Keratinocyte (primary cell): ENCODE results near the gene OR52N4. TPM values are rescaled to one million over a fixed set of nuclear protein-coding genes. Genes with fewer than 3 reads are reported as not detected.

Source experiments
- DNase-seq: peaks from one replicate; pipeline ENCODE4 v3.0.0-alpha.2; 2011; ENCODE audit warnings: low read depth, missing footprints, low spot score
- FAIRE-seq: peaks from 2 replicates; lab custom pipeline; 2011; peaks lifted over from hg19 to GRCh38; lab: Jason Lieb, UNC
- H2AFZ ChIP-seq: 2 replicates; pipeline ENCODE4 v1.6.0; 2012; ENCODE audit warnings: low read length, control low read depth, inconsistent platforms; ENCODE audit not compliant: control insufficient read depth
- H3K27ac ChIP-seq: 2 replicates; pipeline ENCODE4 v1.5.1; 2011; ENCODE audit warnings: low read length; ENCODE audit not compliant: control insufficient read depth, insufficient read depth
- H3K27me3 ChIP-seq: 3 replicates; pipeline ENCODE4 v1.6.0; 2011; ENCODE audit warnings: low read length; ENCODE audit not compliant: control insufficient read depth, insufficient read depth; ENCODE audit errors: extremely low read depth
- H3K36me3 ChIP-seq, 2 experiments: 2 replicates in 1 of 2; 3 replicates in 1 of 2; pipeline ENCODE4 v1.5.1; 2011; ENCODE audit warnings: low read length in 2 of 2, mild to moderate bottlenecking in 1 of 2; ENCODE audit not compliant: control insufficient read depth in 2 of 2, insufficient read depth in 2 of 2; ENCODE audit errors: extremely low read depth in 1 of 2
- H3K4me1 ChIP-seq: 3 replicates; pipeline ENCODE4 v1.5.1; 2011; ENCODE audit warnings: low read length; ENCODE audit not compliant: control insufficient read depth, insufficient read depth; ENCODE audit errors: extremely low read depth
- H3K4me2 ChIP-seq: 3 replicates; pipeline ENCODE4 v1.6.0; 2011; ENCODE audit warnings: low read depth, low read length; ENCODE audit not compliant: control insufficient read depth, insufficient read depth; ENCODE audit errors: extremely low read depth
- H3K4me3 ChIP-seq, 3 experiments: fragments of 200-600 bp in 1 of 3; sonication (generic) in 1 of 3; 2 replicates in 2 of 3; 3 replicates in 1 of 3; pipeline ENCODE4 v1.5.1; 2011 to 2016; ENCODE audit warnings: low read length in 3 of 3, mild to moderate bottlenecking in 3 of 3, control low read depth in 2 of 3, inconsistent platforms in 1 of 3, low read depth in 1 of 3, mixed read lengths in 1 of 3, mixed run types in 1 of 3, moderate library complexity in 1 of 3; ENCODE audit not compliant: control insufficient read depth in 2 of 3, insufficient read depth in 2 of 3; ENCODE audit errors: extremely low read depth in 1 of 3
- H3K79me2 ChIP-seq: 2 replicates; pipeline ENCODE4 v1.6.0; 2012; ENCODE audit warnings: low read length; ENCODE audit not compliant: control insufficient read depth, insufficient read depth
- H3K9ac ChIP-seq: 3 replicates; pipeline ENCODE4 v1.6.0; 2011; ENCODE audit warnings: low read length; ENCODE audit not compliant: control insufficient read depth, insufficient read depth; ENCODE audit errors: extremely low read depth
- H3K9me1 ChIP-seq: 3 replicates; pipeline ENCODE4 v1.6.0; 2011; ENCODE audit warnings: low read length; ENCODE audit not compliant: control insufficient read depth, insufficient read depth; ENCODE audit errors: extremely low read depth
- H3K9me3 ChIP-seq: 2 replicates; pipeline ENCODE4 v1.5.1; 2012; ENCODE audit warnings: low read depth, low read length; ENCODE audit not compliant: control insufficient read depth
- H4K20me1 ChIP-seq: 3 replicates; pipeline ENCODE4 v1.6.0; 2011; ENCODE audit warnings: low read length; ENCODE audit not compliant: control insufficient read depth, insufficient read depth; ENCODE audit errors: extremely low read depth
- CTCF ChIP-seq, 3 experiments: IDR thresholded peaks in 1 of 3; conservative IDR thresholded peaks in 1 of 3; optimal IDR thresholded peaks in 1 of 3; 2 replicates in 2 of 3; 3 replicates in 1 of 3; pipeline versions ENCODE3 to v1.5.1; 2011; ENCODE audit warnings: low read length in 3 of 3, mild to moderate bottlenecking in 3 of 3, moderate library complexity in 2 of 3, control low read depth in 1 of 3, inconsistent platforms in 1 of 3; ENCODE audit not compliant: insufficient read depth in 2 of 3; ENCODE audit errors: extremely low read depth in 1 of 3
- EZH2 ChIP-seq: IDR thresholded peaks from one replicate; pipeline ENCODE4 v1.6.1; 2012; ENCODE audit warnings: inconsistent platforms, mild to moderate bottlenecking, low read length, moderate library complexity
- dilution Hi-C: fragments of 300-500 bp; cut with MboI; formaldehyde crosslinking; loops from one replicate; pipeline ENCODE4 v1.7.0; 2020; ENCODE audit warnings: low sequenced_read_pairs; ENCODE audit not compliant: extremely low pct_ligation_motif_present
- polyA plus RNA-seq, 5 experiments: library from polyadenylated mRNA; depleted of rRNA in 3 of 5; stranded (reverse) in 3 of 5; stranded (forward) in 1 of 5; unstranded in 1 of 5; fragments of >200 nt; gene quantifications; 1 replicate in 1 of 5; 2 replicates in 3 of 5; 3 replicates in 1 of 5; pipeline versions ENCODE4 v1.2.1 to v1.2.3, GENCODE V29; 2011 to 2012; ENCODE audit warnings: missing spikeins in 2 of 5, low read depth in 1 of 5, low replicate concordance in 1 of 5

Gene OR52N4
- polyA plus RNA-seq, 1 donor (not counting 4 experiments of a cell fraction or from before 2014, with no cell fraction given): not detected

DNA sequence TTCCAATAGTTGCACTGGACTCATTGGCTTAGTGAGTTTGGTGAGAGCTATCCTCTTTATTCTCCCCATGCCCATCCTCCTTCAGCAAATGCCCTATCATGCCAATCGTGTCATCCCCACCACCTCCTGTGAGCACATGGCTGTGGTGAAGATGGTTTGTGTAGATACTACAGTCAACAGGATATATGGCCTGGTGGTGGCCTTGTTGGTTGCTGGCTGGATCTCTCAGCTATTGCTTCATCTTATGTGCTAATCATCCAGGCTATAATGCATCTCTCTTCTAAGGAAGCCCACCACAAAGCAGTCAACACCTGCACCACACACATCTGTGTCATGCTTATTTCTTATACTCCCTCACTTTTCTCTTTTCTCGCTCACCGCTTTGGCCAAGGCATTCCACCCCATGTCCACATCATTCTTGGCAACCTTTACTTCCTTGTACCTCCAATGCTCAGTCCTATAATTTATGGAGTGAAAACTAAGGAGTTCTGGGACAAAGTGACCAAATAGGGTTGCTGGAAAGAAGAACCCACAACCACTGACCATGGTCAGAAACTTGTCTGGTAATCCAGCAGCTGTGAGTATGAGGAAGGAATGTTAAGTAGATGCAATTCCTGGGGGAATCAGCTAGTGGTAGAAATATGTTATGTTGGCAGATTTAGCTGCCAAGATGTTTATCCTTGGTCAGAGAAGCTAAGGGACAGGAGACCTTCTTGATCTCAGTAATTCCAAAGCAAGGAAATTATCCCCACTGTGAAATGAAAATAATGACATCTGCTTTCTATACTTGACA lies 34.1 kb upstream of the OR52N4 start:
- Histone ChIP-seq H3K9ac (no peak overlapping the region), H3K4me3 (no peak overlapping the region), H2AFZ (no peak overlapping the region), H3K27ac (no peak overlapping the region), H3K9me1 (no peaks in the 10 kb centered on the region), H4K20me1 (no peaks in the 10 kb centered on the region), H3K79me2 (no peaks in the 10 kb centered on the region), H3K36me3 (no peaks in the 10 kb centered on the region), H3K27me3 (no peaks in the 10 kb centered on the region), H3K4me1 (no peaks in the 10 kb centered on the region), H3K9me3 (no peaks in the 10 kb centered on the region), H3K4me2 (no peak overlapping the region)
- TF ChIP-seq CTCF (optimal IDR thresholded peaks at IDR 0.05 in 1 of 3, IDR thresholded peaks at IDR 0.05 in 1 of 3, conservative IDR thresholded peaks at IDR 0.05 in 1 of 3; ENCODE audit: extremely low read depth in 1 of 3, insufficient read depth in 2 of 3, low read length in 3 of 3) (no peak), EZH2 (no peak)
- DNase-seq: no peak
- FAIRE-seq: no peak
- dilution Hi-C loops: no loop called here

GRCh38 chr11:5722622-5723021 lies 31.4 kb upstream of the OR52N4 start:
- Histone ChIP-seq H3K27ac (no peak overlapping the region), H3K36me3 (no peaks in the 10 kb centered on the region), H3K9ac (no peak overlapping the region), H3K79me2 (no peaks in the 10 kb centered on the region), H3K9me3 (no peaks in the 10 kb centered on the region), H3K9me1 (no peaks in the 10 kb centered on the region), H3K27me3 (no peaks in the 10 kb centered on the region), H3K4me2 (no peak overlapping the region), H2AFZ (no peak overlapping the region), H3K4me1 (no peaks in the 10 kb centered on the region), H3K4me3 (no peak overlapping the region), H4K20me1 (no peaks in the 10 kb centered on the region)
- dilution Hi-C loops: no loop called here
- no peak for TF ChIP-seq CTCF (optimal IDR thresholded peaks at IDR 0.05 in 1 of 3, IDR thresholded peaks at IDR 0.05 in 1 of 3, conservative IDR thresholded peaks at IDR 0.05 in 1 of 3; ENCODE audit: extremely low read depth in 1 of 3, insufficient read depth in 2 of 3, low read length in 3 of 3)
- no peak for TF ChIP-seq EZH2
- DNase-seq (no peak), FAIRE-seq (no peak)
